Mammary epithelial cell (primary cell): ENCODE measurements around the gene NSD1.

ENCODE experiments used
- CTCF ChIP-seq, 2 donors: IDR thresholded peaks in 1 of 2; conservative IDR thresholded peaks in 1 of 2; 2 replicates each; pipeline ENCODE4 v1.5.1; 2011 to 2012; ENCODE audit warnings: inconsistent platforms in 2 of 2, low read length in 2 of 2, mild to moderate bottlenecking in 2 of 2, control low read depth in 1 of 2, low read depth in 1 of 2; ENCODE audit not compliant: insufficient read depth in 1 of 2; ENCODE audit errors: extremely low read depth in 1 of 2
- EZH2 ChIP-seq: IDR thresholded peaks from 2 replicates; pipeline ENCODE4 v1.6.1; 2012; ENCODE audit warnings: low read length, inconsistent platforms, borderline replicate concordance

GRCh38 chr5:177316005-177316404 lies 182.4 kb downstream of the NSD1 start:
- TF ChIP-seq CTCF (conservative IDR thresholded peaks at IDR 0.05 in 1 of 2, IDR thresholded peaks at IDR 0.05 in 1 of 2; ENCODE audit: extremely low read depth in 1 of 2, insufficient read depth in 1 of 2, low read depth in 1 of 2, low read length in 2 of 2) (no peak), EZH2 (no peak)
